Measurements from ENCODE around the gene VPS11.

GRCh38 chr11:119107538-119108145 is 40.0 kb downstream of the VPS11 start:
- TF ChIP-seq CTCF (IDR thresholded peaks at IDR 0.05): no peak
- TF ChIP-seq POLR2A (IDR thresholded peaks at IDR 0.05; ENCODE audit: low read length): no peak
- no peak for TF ChIP-seq HDAC2 (IDR thresholded peaks at IDR 0.05)
